GM19438 (cell line): Measurements from ENCODE around the gene CBLIF.
"Not testable (repeated sequence)": the region's sequence is repeated elsewhere in the genome, so short reads cannot be mapped to it uniquely, and the experiment has no call there.

ENCODE experiments used
- ATAC-seq: cut with Tn5 transposase; IDR thresholded peaks from one replicate; pipeline ENCODE4 v1.9.1; 2021; ENCODE audit warnings: low read depth; ENCODE audit not compliant: unreplicated experiment

The CBLIF gene

DNA sequence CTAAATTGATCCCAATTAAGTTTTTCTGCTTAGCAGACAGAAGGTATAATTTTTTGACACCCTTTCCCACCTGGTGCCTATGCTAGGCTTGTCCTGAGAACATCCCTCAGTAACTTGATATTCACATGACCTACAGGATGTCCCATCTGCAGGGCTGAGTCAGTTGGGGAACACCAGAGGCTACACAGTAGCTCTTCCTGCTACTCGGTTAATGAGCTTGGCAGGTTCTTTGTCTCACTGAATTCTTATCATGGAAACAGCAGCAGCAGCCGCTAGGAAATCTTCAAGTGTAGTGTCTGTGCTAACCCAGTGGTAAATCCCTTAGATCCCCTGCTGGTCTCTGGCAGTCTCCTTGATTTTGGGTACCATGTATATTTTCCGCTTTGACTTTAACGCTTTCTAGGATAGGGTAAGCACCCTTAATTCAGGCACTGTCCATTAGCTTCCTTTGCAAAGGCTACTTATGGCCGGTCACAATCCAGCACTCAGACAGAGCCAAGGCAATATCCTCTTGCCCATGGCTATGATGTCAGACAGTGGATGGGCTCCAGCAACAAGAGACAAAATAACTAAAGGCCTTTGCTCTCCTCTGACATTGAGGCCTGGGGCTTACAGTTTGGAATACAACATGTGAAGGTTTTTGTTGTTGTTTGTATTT, 43.2 kb downstream of the CBLIF start:
- no peak for ATAC-seq

DNA sequence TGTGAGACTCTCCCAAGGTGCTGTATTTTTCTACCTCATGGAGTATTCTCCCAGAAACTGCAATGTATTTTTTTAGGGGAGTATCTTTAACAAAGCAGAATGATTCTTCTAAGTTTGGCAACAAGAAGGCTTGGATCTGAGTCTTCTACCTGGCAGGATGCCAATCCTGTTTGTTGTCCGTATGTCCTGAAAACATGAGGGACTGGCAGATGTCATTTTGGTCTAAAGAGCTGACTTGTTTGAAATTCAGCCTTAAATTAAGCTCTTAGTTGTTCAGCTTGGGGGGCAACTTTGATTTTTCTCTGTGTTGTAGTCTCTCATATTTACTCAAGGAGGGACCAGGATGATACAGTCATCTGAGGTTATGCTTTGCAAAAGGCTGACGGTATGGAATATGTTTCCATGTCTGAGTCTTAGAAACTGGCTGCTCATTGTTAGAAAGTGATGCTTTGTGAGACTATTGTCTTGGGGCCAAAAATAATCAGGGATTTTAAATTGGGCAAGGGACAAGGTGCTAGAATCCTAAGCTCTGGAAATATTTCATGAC, 44.1 kb downstream of the CBLIF start:
- ATAC-seq: no peak

DNA sequence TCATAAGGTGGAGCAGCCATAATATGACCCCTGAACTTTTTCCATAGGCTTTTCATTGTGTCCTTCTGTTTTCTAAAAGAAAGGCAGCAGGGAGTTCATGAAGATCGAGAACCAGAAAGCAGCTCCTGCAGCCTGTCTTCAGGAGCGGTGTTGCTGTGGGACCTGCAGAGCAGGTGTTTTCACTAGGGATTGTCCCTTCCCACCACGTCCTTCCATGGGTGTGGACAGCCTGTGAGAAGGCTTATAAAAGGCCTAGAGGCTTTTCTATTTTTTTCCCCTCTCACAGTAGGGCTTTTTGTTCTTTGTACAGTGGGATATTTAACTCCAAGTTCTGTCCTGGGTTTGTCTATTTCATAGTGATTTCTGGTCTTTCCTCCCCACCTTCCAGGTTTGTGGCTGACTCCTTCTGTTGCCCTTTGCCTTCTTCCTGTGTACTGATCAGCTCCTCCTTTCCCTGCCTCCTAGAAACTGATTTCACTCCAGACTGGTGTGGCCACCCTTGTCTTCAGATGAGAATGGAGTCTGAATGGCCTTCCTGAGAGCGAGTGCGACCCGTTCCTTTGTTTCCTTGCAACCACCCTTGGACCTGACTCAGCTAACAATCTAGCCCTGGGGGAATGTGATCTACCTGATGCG, 44.8 kb downstream of the CBLIF start:
- ATAC-seq: no peak

DNA sequence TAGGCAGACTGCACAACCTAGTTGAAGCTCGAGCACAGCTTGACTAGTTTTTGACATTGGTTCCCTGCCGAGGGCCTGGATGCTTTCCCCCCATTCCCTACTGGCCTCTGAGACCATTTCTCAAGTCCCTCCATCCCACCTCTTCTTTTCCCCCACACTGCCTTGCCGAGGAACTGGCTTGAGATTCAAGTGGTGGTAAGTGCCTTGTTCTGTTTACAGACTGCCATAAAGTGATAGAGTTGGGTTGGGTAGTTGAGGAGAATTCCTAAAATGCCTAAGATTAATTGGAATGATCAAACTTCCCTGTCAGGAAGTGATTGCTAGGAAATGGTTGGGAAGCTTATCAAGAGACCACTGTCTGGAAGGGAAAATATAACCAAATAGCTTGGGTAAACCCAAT, 50.9 kb downstream of the CBLIF start:
- no peak for ATAC-seq

DNA sequence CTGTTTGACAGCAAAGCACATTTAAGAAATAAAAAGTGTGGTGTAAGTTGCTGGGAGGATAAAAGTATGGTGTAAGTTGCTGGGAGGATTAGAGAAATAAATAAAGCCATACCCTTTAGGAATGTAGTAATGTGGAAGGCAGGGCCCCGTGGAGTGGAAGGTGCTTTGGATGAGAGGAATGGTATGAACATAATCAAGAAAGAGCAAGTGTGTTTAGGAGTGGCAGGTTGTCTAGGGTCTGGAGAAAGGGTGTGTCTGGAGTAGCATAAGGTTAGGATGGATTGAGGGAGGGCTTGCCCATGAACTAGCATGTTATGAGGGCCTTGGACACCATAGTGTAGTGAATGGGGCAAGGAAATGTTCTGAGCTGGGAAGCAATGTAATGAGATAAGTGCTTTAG, 52.8 kb downstream of the CBLIF start:
- no peak for ATAC-seq

DNA sequence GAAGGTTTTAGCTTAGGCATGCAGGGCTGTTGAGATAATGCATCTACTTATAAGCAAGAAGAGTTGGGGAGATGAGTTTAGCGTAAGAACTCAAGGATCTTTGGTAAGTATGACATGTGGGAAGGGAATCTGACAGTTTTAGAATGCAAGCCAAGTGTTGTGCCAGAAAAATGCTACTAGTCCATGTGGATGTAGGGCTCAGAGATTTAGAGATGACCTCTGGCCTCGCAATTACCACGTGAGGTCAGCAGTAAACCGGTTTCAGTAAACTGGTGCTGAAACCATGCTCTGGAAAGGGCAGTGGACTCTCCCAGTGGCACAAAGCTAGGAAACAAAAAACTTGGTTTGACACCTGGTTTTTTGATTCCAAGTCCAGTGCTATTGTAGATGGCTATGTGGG, 53.7 kb downstream of the CBLIF start:
- no peak for ATAC-seq

DNA sequence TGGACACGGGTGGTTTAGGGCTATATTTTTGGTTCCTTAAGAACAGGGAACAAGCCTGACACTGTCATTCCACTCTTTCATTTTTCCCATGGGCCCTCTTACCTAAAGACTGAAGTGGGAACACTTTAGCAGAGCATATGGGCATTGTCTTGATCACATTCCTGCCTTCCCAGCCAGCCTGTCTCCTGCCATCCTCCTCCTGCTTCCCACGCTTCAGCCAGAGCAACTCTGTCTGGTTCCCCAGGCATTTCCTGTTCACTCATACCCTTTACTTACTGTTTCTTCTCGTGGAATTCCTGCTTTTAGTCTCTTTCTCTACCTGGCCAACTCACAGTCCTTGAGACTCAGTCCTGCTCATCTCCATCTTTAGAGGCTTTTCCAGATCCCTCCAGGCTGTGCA, 57.5 kb downstream of the CBLIF start:
- ATAC-seq: no peak

DNA sequence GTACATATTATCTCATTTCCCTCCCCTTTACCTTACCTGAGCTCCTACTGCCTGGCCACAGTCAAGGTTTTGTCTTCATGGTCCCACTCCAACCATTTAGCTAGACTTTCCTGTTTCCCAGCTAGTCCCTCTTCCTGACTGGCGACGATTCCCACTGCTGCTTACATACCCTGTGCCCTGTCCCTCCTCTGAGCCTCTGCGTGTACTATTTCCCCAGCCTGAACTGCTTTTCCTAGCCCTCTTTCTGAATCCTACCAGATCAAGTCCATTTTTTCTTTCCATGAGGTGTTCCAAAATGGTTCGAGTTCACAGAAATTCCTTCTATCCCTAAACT, 58.1 kb downstream of the CBLIF start:
- ATAC-seq: no peak

DNA sequence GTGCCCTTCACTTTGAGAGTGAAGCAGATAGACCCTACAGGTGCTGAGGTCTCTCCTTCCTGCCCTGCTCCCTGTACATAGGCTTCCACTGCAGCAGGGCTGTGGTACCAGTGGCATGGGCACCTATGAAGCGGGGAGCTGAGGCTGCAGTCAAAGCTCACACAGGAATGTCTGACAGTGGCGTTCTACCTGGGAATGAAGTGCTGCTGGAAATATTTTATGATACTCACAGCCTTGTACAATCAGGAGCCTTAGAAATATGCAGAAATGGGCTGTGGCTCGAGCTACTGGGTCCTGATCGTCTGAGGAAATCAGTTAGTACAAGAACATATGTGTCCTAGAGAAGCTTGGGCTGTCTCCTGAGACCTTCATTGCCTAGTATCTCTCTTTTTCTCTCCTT, 59.5 kb downstream of the CBLIF start:
- no peak for ATAC-seq

DNA sequence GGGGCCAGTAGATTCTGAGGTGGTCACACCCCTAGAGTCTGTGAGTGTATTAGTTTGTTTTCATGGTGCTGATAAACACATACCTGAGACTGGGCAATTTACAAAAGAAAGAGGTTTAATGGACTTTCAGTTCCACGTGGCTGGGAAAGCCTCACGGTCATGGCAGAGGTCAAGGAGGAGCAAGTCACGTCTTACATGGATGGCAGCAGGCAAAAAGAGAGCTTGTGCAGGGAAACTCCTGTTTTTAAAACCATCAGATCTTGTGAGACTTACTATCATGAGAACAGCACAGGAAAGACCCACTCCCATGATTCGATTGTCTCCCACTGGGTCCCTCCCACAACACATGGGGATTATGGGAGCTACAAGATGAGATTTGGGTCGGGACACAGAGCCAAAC, 60.9 kb downstream of the CBLIF start:
- ATAC-seq: not testable (repeated sequence)

DNA sequence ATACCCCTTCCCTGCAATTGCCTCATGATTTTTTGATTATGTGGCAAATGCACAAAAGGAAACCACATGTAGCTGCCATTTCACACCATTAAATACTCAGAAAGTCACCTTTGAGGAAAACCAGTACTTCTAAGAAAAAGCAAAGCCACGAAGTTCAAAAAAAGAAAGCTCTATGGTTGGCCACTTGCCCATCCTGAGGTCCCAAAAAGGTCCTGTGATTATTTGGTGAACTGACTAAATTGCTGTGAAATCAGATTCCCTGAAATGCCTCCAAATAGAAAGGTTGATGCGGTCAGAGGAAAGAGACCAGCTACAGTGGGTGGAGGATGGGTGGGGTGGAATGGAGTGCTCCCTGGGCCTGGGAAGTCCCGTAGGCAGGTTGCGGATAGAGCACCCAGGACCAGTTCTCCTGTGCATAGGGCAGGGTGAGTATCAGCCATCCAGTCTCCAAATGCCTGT, 61.6 kb downstream of the CBLIF start:
- ATAC-seq: no peak

DNA sequence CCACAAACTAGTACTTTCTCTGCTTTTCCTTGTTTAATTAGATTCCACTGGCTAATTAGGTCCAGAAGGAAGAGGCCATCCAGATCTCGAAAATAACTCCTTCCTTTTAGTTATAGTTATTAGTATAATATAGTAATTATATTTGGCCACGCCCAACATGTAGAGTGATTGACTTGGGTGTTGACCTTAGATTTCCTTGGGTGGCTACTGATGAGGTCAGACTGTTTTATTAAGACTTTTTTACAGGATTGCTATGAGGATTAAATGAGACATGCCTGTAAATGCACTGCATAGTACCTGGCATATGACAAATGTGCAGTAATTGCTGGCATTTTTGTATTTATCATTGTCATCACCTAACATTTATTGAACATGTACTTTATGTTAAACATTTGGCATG, 63.2 kb downstream of the CBLIF start:
- ATAC-seq: no peak

DNA sequence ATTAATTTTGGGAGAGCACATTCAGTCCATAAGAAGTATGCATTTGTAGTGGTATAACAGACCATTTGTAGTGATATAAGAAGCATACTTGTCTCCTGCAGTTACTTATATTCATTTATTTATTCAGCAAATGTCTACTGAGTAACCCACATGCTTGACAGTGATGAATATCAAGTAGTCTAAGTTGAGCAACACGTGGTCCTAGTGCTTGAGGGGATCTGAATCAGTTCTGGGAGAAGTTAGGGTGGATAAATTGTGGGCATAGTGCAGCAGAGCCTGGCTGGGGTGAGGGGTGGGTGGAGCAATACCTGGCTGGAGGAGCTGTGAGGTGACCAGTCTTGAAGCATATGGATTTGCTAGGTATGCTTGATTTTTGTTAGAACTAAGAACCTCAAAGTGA, 65.8 kb downstream of the CBLIF start:
- no peak for ATAC-seq
